Left ventricle myocardium inferior (tissue), 1 donor: Measurements from ENCODE around the gene ZNF319. TPM values are rescaled to one million over a fixed set of nuclear protein-coding genes. Genes with fewer than 3 reads are reported as not detected.

Experiments used
- DNase-seq: peaks from one replicate; pipeline ENCODE4 v3.0.0-alpha.2; 2020
- H3K27ac ChIP-seq: fragments of 200-600 bp; replicated peaks from 2 replicates; pipeline ENCODE4 v1.8.0; 2021
- H3K27me3 ChIP-seq: fragments of 200-600 bp; 2 replicates; pipeline ENCODE4 v1.8.0; 2021; ENCODE audit warnings: low read depth
- H3K36me3 ChIP-seq: fragments of 200-600 bp; 2 replicates; pipeline ENCODE4 v1.8.0; 2021
- H3K4me1 ChIP-seq: fragments of 200-600 bp; 2 replicates; pipeline ENCODE4 v1.8.0; 2021
- H3K4me3 ChIP-seq: fragments of 200-600 bp; 2 replicates; pipeline ENCODE4 v1.8.0; 2021; ENCODE audit warnings: mild to moderate bottlenecking, moderate library complexity
- H3K9me3 ChIP-seq: fragments of 200-600 bp; replicated peaks from 2 replicates; pipeline ENCODE4 v1.8.0; 2021
- CTCF ChIP-seq: fragments of 200-600 bp; IDR thresholded peaks from 2 replicates; pipeline ENCODE4 v1.8.0; 2021; ENCODE audit warnings: antibody characterized with exemption, mild to moderate bottlenecking, borderline replicate concordance
- intact Hi-C: fragments of 100-400 bp; cut with micrococcal nuclease; formaldehyde crosslinking; loops from one replicate; pipeline ENCODE4 v1.11.0; 2022
- total RNA-seq: library from RNA; stranded (reverse); fragmentation: NEBNext Ultra II Directional; extraction: Animal tissue kit (Norgen Biotek cat#: 25700); gene quantifications from one replicate; pipeline ENCODE4 v1.2.1, GENCODE V29; 2021
- donor health status: DM: no; HTN: yes; CAD: no; lungs with severe emphysema.

The ZNF319 gene
- total RNA-seq, 1 donor from 2014 or later: 10.0 TPM

- no peaks in the 10 kb centered on the region for H3K36me3 ChIP-seq
- H3K4me1 ChIP-seq: no peaks in the 10 kb centered on the region
- TF ChIP-seq CTCF: no peak
- H3K9me3 ChIP-seq: no peaks in the 10 kb centered on the region
- H3K4me3 ChIP-seq: no peak overlapping the region
- DNase-seq: no peak
- no peaks in the 10 kb centered on the region for H3K27me3 ChIP-seq
- intact Hi-C loops: no loop called here
- H3K27ac ChIP-seq: no peak overlapping the region
Measured at GRCh38 chr16:57961538-57961937, 38.9 kb downstream of the ZNF319 start.

DNA sequence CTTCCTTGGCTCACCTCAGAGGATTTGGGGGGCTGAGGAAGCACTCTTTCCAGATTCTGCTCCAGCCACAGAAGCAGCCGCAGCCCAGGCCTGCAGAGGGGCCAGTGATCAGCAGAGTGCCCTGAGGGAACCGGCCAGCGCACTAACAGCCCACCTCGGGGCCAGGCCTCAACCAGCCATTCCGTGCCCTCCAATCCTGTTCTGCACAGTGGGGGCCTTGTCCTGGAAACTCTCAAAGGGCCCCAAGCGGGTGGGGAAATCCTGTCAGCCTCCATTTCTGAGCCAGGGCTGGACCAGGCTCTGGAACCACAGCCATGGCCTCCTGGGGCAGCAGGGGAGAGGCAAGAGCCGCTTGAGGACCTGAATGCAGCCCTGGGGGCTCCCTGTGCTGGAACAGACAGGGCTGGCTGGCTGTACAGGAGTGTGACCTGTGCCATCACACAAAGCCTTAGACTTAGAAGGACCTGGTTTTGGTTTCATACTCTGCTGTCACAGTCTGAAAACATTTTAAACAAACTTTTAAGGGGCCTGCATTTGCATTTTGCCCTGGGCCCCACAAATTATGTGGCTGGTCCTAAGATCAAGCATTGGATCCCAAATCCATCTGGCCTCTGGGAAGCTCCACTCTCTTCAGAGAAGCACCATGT lies 39.5 kb downstream of the ZNF319 start:
- Histone ChIP-seq H3K4me1 (no peaks in the 10 kb centered on the region), H3K36me3 (no peaks in the 10 kb centered on the region), H3K4me3 (no peak overlapping the region), H3K9me3 (no peaks in the 10 kb centered on the region), H3K27ac (no peak overlapping the region), H3K27me3 (no peaks in the 10 kb centered on the region)
- no peak for DNase-seq
- intact Hi-C loops: no loop called here
- no peak for TF ChIP-seq CTCF

- no peak for TF ChIP-seq CTCF
- no peaks in the 10 kb centered on the region for H3K4me1 ChIP-seq
Measured at GRCh38 chr16:57960310-57960709, 40.2 kb downstream of the ZNF319 start.

GRCh38 chr16:57959804-57960203 lies 40.7 kb downstream of the ZNF319 start:
- H3K27ac ChIP-seq: no peak overlapping the region
- DNase-seq: no peak
- no peak overlapping the region for H3K4me3 ChIP-seq
- TF ChIP-seq CTCF: no peak
- H3K36me3 ChIP-seq: no peaks in the 10 kb centered on the region
- H3K4me1 ChIP-seq: no peaks in the 10 kb centered on the region
- no peaks in the 10 kb centered on the region for H3K9me3 ChIP-seq
- intact Hi-C loops: no loop called here
- no peaks in the 10 kb centered on the region for H3K27me3 ChIP-seq

More at GRCh38 chr16:57960310-57960709, 40.2 kb downstream of the ZNF319 start:
- no peaks in the 10 kb centered on the region for H3K9me3 ChIP-seq
- H3K27ac ChIP-seq: no peak overlapping the region
- H3K4me3 ChIP-seq: no peak overlapping the region
- no peaks in the 10 kb centered on the region for H3K36me3 ChIP-seq
- no peaks in the 10 kb centered on the region for H3K27me3 ChIP-seq
- intact Hi-C loops: no loop called here
- DNase-seq: no peak

GRCh38 chr16:57959121-57959520 lies 41.4 kb downstream of the ZNF319 start:
- H3K9me3 ChIP-seq: no peaks in the 10 kb centered on the region

More at GRCh38 chr16:57959121-57959520, 41.4 kb downstream of the ZNF319 start:
- Histone ChIP-seq H3K4me1 (no peaks in the 10 kb centered on the region), H3K4me3 (no peak overlapping the region), H3K27me3 (no peaks in the 10 kb centered on the region), H3K27ac (no peak overlapping the region), H3K36me3 (no peaks in the 10 kb centered on the region)
- no peak for TF ChIP-seq CTCF
- intact Hi-C loops: no loop called here
- DNase-seq: no peak
